ENCODE data around the gene PTPRN2. TPM values are rescaled to one million over a fixed set of nuclear protein-coding genes. Genes with fewer than 3 reads are reported as not detected.

Gene PTPRN2
- total and polyA plus RNA-seq, 2 of the 8 experiments (the other 6 are each of a cell fraction or from before 2014, with no cell fraction given), result 2.6 to 4.5 TPM

DNA sequence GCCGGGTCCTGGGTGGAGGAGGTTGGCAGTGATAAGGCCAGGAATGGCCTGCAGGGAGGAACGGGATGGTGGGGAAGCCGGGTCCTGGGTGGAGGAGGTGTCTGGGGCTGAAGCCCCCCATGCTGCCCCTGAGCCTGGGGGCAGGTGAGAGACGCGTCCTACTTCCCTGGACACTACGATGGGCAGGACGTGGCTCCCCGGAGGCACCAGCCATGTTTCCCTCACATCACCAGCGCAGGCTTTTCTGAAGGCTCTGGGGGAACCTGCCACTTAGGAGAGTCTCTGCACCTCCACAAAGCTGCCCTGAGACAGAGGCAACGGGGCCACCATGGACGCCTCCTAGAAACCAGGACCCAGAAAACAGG, 926.0 kb downstream of the PTPRN2 start (continued):
- TF ChIP-seq, protein P1, sequence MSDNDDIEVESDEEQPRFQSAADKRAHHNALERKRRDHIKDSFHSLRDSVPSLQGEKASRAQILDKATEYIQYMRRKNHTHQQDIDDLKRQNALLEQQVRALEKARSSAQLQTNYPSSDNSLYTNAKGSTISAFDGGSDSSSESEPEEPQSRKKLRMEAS (IDR thresholded peaks at IDR 0.05), result no peak
- TF ChIP-seq CREB1 (IDR thresholded peaks at IDR 0.05) (no peak), CHD1 (IDR thresholded peaks at IDR 0.05; ENCODE audit: low read depth, low read length) (no peak), NANOG (IDR thresholded peaks at IDR 0.05; ENCODE audit: insufficient read depth, low read depth, low read length, poor library complexity, severe bottlenecking) (no peak)

Measured in H1 (cell line).